ENCODE measurements around the gene CABLES1. TPM values are rescaled to one million over a fixed set of nuclear protein-coding genes. Genes with fewer than 3 reads are reported as not detected.
"Not testable (repeated sequence)": the region's sequence is repeated elsewhere in the genome, so short reads cannot be mapped to it uniquely, and the experiment has no call there.

The CABLES1 gene
- total RNA-seq, 1 donor from 2014 or later: 7.8 TPM

DNA sequence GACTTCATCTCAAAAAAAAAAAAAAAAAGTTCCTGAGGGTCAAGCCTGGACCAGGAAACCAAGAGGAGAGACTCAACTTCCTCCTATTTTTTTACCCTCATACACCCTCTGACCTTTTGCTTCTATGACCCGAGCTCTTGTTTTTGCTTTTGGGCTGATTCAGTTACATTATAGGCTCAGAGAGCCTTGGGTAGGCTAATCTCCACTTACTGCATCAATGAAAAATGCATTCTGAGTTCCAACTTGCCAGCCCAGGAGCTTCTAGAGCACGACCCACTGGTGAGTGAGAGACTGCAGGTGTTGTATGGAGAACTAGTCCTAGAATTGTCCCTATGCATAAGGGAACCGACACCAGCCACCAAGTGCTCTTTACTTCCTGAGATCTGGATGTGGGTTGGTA, 91.1 kb downstream of the CABLES1 start:
- no peak for ATAC-seq

- peak; percentile 12 for ATAC-seq
Measured at GRCh38 chr18:23226930-23227725, 91.8 kb downstream of the CABLES1 start.

DNA sequence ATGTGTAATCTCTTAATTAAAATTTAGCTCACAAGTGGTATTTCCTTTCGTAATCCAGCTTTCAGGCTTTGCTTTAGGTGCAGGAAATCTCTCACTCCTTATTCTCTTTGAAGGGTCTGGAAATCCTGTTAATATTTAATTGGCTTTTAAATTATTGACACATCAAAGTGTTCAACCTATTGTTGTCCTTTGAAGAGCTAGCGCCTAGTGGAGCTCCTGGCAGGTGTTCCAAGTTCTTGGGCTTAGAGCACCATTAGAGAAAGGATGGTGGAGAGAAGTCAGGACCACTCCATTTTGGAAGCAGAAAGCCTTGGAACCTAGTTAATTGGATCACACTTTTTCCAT, 92.4 kb downstream of the CABLES1 start:
- ATAC-seq: no peak

- no peak for ATAC-seq
Measured at GRCh38 chr18:23228102-23229061, 93.1 kb downstream of the CABLES1 start.

GRCh38 chr18:23229472-23229871, 94.2 kb downstream of the CABLES1 start:
- ATAC-seq: no peak

- peak; percentile 7 for ATAC-seq
Measured at GRCh38 chr18:23230686-23231085, 95.4 kb downstream of the CABLES1 start.

GRCh38 chr18:23231340-23232021, 96.2 kb downstream of the CABLES1 start:
- peak; percentile 92 for ATAC-seq

GRCh38 chr18:23232331-23232730, 97.0 kb downstream of the CABLES1 start:
- no peak for ATAC-seq

DNA sequence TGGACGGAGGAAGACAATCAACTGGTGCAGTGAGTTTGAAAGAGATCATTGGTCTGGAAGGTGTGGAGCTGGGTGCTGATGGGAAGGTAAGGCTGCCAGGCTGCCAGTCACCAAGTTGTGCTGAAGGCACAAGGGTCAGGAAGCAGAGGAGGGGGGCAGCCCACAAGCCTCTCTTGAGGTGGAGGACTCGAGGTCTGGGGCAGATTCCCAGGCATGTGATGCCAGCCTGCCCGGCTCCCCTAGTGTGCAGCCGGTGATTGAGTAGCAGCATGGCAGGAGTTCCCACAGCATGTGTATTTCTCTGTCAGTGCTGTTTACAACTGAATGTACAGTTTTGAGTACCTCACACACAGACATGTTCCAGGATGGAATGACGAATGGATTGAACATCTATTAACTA, 99.3 kb downstream of the CABLES1 start:
- ATAC-seq: no peak

GRCh38 chr18:23235336-23235735, 100.1 kb downstream of the CABLES1 start:
- ATAC-seq: no peak

DNA sequence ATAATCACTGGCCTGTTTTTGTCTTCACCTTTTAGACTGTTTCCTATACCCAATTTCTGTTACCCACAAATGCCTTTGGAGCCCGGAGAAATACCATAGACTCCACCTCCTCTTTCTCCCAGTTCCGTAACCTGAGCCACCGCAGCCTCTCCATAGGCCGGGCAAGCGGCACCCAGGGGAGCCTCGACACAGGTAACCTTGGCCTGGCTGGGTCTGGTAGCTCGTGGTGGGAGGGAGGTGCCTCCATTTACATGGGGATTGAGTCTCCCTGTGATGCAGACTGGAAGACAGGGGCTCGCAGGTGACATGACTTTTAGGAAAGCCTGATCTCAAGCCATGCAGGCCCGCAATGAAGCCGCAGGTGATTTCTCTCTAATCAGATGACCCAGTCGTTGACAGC, 100.6 kb downstream of the CABLES1 start:
- ATAC-seq: no peak

GRCh38 chr18:23236876-23237468, 101.7 kb downstream of the CABLES1 start:
- no peak for ATAC-seq

DNA sequence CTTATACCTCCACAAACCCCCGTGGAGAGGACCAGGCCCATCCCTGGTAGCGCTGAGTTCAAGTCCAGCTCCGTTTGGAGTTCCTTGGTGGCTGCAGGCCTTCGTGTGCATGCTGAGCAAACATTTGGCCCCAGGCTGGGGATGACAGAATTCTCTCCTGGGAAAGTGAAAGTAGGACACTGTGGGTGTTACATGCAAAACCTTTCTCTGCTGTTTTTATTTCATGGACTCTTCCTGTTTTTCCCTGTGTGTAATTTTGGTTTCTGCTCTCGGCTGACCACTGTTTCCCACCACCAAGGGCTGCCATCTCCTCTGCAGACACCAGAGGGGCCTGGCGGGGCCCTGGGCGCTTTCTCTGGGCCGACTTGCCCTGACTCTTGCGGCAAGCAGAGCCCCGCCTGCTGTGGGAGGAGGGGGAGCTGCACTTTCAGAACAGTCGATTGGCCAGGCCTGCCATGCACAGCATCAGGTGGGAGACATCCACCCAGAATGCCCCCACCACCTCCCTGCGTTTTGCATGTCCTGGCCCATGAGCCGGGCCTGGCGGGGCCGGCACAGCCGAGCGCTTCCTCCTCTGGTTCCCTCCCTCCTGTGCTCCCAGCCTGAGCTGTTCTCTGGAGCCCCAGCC, 102.4 kb downstream of the CABLES1 start:
- peak; percentile 55 for ATAC-seq

DNA sequence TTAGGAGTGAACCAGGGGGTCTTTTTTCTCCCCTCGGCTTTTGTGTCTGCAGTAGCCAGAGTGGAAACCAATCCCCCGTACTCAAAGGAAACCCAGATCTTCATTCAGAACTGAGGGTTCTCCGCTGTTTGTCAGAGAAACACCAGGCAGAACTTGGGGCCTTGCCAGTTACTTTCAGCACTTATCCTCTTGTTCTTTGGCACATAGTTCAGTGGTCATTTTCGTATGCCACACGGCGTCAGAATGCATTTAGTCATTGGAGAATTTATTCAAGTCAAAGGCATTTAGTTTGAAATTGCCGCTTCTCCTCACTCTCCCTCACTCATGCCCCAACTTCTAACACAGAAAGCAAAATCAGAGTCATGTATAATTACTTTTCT, 102.9 kb downstream of the CABLES1 start:
- ATAC-seq: no peak

GRCh38 chr18:23238651-23239349, 103.5 kb downstream of the CABLES1 start:
- no peak for ATAC-seq

DNA sequence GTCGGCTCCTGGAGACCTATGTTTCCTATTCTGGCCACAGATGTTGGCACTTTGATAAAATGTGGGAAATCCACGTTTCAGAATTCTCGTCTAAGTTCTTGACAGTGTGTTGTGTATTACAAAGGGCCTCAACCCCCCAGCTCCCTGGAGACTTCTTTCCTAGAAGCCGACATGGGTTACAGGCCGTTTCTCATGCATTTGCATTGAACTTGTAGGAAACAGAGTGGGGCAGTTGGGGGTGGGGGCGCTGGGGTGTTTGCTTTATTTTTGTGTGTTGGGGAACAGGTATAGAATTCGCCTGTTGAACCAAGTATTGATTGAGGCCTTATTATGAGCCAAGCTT, 104.0 kb downstream of the CABLES1 start:
- ATAC-seq: no peak

GRCh38 chr18:23239885-23240608, 104.8 kb downstream of the CABLES1 start:
- no peak for ATAC-seq

GRCh38 chr18:23240609-23240930, 105.3 kb downstream of the CABLES1 start:
- ATAC-seq: no peak

GRCh38 chr18:23241833-23242496, 106.7 kb downstream of the CABLES1 start:
- ATAC-seq: not testable (repeated sequence)

DNA sequence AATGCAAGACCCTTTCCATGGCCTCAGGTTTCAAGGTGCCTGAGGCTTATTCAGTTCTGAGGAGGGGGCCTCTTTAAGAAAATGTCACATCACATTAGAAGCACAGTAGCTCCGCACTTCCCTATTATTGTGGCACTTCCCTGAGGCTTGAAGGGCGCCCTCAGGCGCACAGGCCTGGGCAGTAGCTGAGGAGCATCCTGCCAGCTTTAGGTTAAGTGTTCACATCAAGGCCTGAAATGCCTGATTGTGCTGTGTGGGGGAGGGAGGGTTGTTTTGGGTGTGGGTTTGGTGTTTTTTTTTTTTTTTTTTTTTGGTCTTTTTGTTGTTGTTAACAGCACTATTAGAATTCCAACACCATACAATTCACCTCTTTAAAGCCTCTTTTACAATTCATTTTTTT, 107.9 kb downstream of the CABLES1 start:
- no peak for ATAC-seq

DNA sequence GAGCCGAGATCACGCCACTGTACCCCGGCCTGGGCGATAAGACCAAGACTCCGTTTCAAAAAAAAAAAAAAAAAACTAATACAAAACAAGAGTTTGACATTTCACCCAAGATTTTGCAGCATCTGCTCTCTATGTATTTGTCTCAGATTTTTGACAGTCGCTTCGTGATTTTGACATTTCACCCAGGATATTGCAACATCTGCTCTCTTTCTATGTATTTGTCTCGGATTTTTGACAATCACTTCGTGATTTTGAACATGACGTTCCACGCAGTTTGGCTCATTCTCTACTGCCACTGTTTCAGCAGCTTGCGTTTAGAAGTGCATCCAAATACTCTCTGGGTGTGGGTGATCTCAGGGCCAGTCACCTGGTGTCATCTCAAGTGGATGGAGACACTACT, 108.5 kb downstream of the CABLES1 start:
- ATAC-seq: no peak
